ENCODE measurements around the gene KNOP1. TPM values are rescaled to one million over a fixed set of nuclear protein-coding genes. Genes with fewer than 3 reads are reported as not detected.

Gene KNOP1
- total and polyA plus RNA-seq, 2 of the 4 experiments (the other 2 are of a cell fraction): 7.0 to 8.4 TPM

GRCh38 chr16:19707569-19708295, 10.3 kb downstream of the KNOP1 start:
- Histone ChIP-seq H4K91ac (ENCODE audit: insufficient read depth, low read depth, low read length) (no peak overlapping the region), H2BK5ac (ENCODE audit: low read depth, low read length, poor library complexity, severe bottlenecking) (no peak overlapping the region), H2BK15ac (ENCODE audit: low read depth, low read length) (no peak overlapping the region), H3K4ac (ENCODE audit: low read depth, low read length) (no peak overlapping the region; the same call in 1 of the 2 replicates), H2AK9ac (replicated peaks; ENCODE audit: low read depth, low read length, poor library complexity) (no peak overlapping the region), H2BK20ac (ENCODE audit: low read depth, low read length) (no peak overlapping the region), H3K27ac (ENCODE audit: insufficient read depth, low read length) (no peak overlapping the region), H2AK5ac (ENCODE audit: low read depth, low read length) (no peak overlapping the region), H3K23ac (ENCODE audit: low read depth, low read length) (no peak overlapping the region), H3K9ac (ENCODE audit: low read depth, low read length) (no peak overlapping the region), H3K4me3 (ENCODE audit: insufficient read depth, low read depth, low read length) (no peak overlapping the region), H4K5ac (ENCODE audit: low read depth, low read length) (no peak overlapping the region), H3K79me1 (ENCODE audit: low read depth in 1 of 2, low read length in 2 of 2) (peaks cover 28 to 69% of the 10 kb centered on the region in 2 experiments; a peak in 3 of 4 replicates), H4K8ac (ENCODE audit: low read depth in 2 of 2, low read length in 2 of 2) (no peak overlapping the region), H3K18ac (ENCODE audit: low read depth, low read length) (no peak overlapping the region), H3K56ac (ENCODE audit: extremely low read depth, insufficient read depth, low read length) (no peak overlapping the region), H3K4me2 (ENCODE audit: low read depth, low read length) (no peak overlapping the region), H4K20me1 (ENCODE audit: insufficient read depth, low read length) (peaks cover 7% of the 10 kb centered on the region), H3K9me1 (ENCODE audit: insufficient read depth, low read length) (peaks cover 8% of the 10 kb centered on the region), H3K36me3 (ENCODE audit: control insufficient read depth, insufficient read depth, low read length) (peaks cover 64% of the 10 kb centered on the region), H2BK120ac (ENCODE audit: low read depth, low read length) (no peak overlapping the region), H3K14ac (replicated peaks; ENCODE audit: low read depth, low read length) (no peak overlapping the region), H2AFZ (replicated peaks; ENCODE audit: low read length, poor library complexity) (no peak overlapping the region), H3K27me3 (ENCODE audit: control insufficient read depth, insufficient read depth, low read length) (no peaks in the 10 kb centered on the region), H3K9me3 (ENCODE audit: control insufficient read depth, insufficient read depth, low read length) (no peaks in the 10 kb centered on the region), H3K4me1 (ENCODE audit: control insufficient read depth, insufficient read depth, low read length) (peaks cover 6% of the 10 kb centered on the region)
- DNase-seq: no peak
- in situ Hi-C loops (cut with MboI; ENCODE audit: low sequenced_read_pairs): loop anchor here (25.0 kb wide), 1 partner anchor 595 kb away; the partner anchor contains the start of gene ITPRIPL2
- WGBS, 2 experiments (ENCODE audit: extremely low coverage in 2 of 2, insufficient read length in 1 of 2): 80% methylated on average over 1 of the region's 22 CpGs; no CpG with 5 or more reads in 1 of the 2 experiments
- dilution Hi-C loops (cut with HindIII; ENCODE audit: low sequenced_read_pairs, unreplicated experiment): no loop called here
- ChIA-PET POLR2A (ENCODE audit: unreplicated experiment) (no interaction called here), CTCF (no interaction called here)
- intact Hi-C loops (cut with micrococcal nuclease): no loop called here
- no peak for ATAC-seq (ENCODE audit: low read depth)
- TF ChIP-seq CEBPB (IDR thresholded peaks at IDR 0.05; ENCODE audit: low read depth, low read length): no peak
- TF ChIP-seq SMC3 (IDR thresholded peaks at IDR 0.05; ENCODE audit: low read depth, low read length): no peak
- no TSS peak for BruUV-seq (replicated peaks)
